IMR-90 (cell line): ENCODE data around the gene AFTPH. TPM values are rescaled to one million over a fixed set of nuclear protein-coding genes. Genes with fewer than 3 reads are reported as not detected.

ENCODE experiments used
- ATAC-seq: fragments of 200-7000 bp; cut with Tn5 transposase; 2 replicates; pipeline ENCODE4 v1.9.1; 2020; ENCODE audit warnings: low read depth, mild to moderate bottlenecking, moderate library complexity
- BruUV-seq: library from RNA; stranded (reverse); fragments of 400-500 nt; replicated peaks from 2 replicates; lab custom pipeline; 2021; lab: Mats Ljungman, UMichigan
- CTCF ChIA-PET: fragments of 300-600 bp; formaldehyde crosslinking; extraction: SDS; loops from one replicate; lab custom pipeline; 2021; ENCODE audit warnings: antibody characterized with exemption; lab: Yijun Ruan, JAX
- POLR2A ChIA-PET: fragments of 300-600 bp; sonication (Branson Sonifier 250); formaldehyde crosslinking; loops from one replicate; lab custom pipeline; 2022; ENCODE audit warnings: antibody characterized with exemption; ENCODE audit not compliant: unreplicated experiment; lab: Charles Lee
- DNase-seq: peaks from one replicate; pipeline ENCODE4 v3.0.0; 2013
- H2AFZ ChIP-seq: replicated peaks from 2 replicates; pipeline ENCODE3; 2013; ENCODE audit warnings: low read length, mild to moderate bottlenecking; ENCODE audit not compliant: poor library complexity
- H2AK5ac ChIP-seq: 2 replicates; pipeline ENCODE4 v1.6.1; 2013; ENCODE audit warnings: low read depth, low read length, inconsistent platforms
- H2AK9ac ChIP-seq: replicated peaks from 2 replicates; pipeline ENCODE3; 2013; ENCODE audit warnings: mild to moderate bottlenecking, low read depth, low read length, moderate library complexity; ENCODE audit not compliant: poor library complexity
- H2BK120ac ChIP-seq: 2 replicates; pipeline ENCODE4 v1.6.1; 2013; ENCODE audit warnings: low read depth, low read length, inconsistent platforms
- H2BK15ac ChIP-seq: 3 replicates; pipeline ENCODE4 v1.6.1; 2013; ENCODE audit warnings: low read depth, low read length, inconsistent platforms
- H2BK20ac ChIP-seq: 2 replicates; pipeline ENCODE4 v1.6.1; 2013; ENCODE audit warnings: low read depth, mild to moderate bottlenecking, inconsistent platforms, low read length, moderate library complexity
- H2BK5ac ChIP-seq: 2 replicates; pipeline ENCODE4 v1.6.1; 2013; ENCODE audit warnings: mild to moderate bottlenecking, low read depth, low read length, inconsistent platforms; ENCODE audit not compliant: poor library complexity, severe bottlenecking
- H3K14ac ChIP-seq: replicated peaks from 2 replicates; pipeline ENCODE4 v1.6.1; 2013; ENCODE audit warnings: low read depth, low read length, inconsistent platforms
- H3K18ac ChIP-seq: 2 replicates; pipeline ENCODE4 v1.6.1; 2013; ENCODE audit warnings: low read depth, low read length, control low read depth
- H3K23ac ChIP-seq: 2 replicates; pipeline ENCODE4 v1.6.1; 2013; ENCODE audit warnings: low read depth, low read length, inconsistent platforms
- H3K27ac ChIP-seq: 2 replicates; pipeline ENCODE4 v1.5.1; 2013; ENCODE audit warnings: mild to moderate bottlenecking, control low read depth, low read length; ENCODE audit not compliant: insufficient read depth
- H3K27me3 ChIP-seq: 2 replicates; pipeline ENCODE4 v1.6.1; 2013; ENCODE audit warnings: low read length; ENCODE audit not compliant: control insufficient read depth, insufficient read depth
- H3K36me3 ChIP-seq: 2 replicates; pipeline ENCODE4 v1.6.1; 2013; ENCODE audit warnings: low read length, mixed read lengths; ENCODE audit not compliant: control insufficient read depth, insufficient read depth
- H3K4ac ChIP-seq: 2 replicates; pipeline ENCODE4 v1.6.1; 2013; ENCODE audit warnings: low read depth, low read length, inconsistent platforms
- H3K4me1 ChIP-seq: 2 replicates; pipeline ENCODE4 v1.6.1; 2013; ENCODE audit warnings: low read length, mixed read lengths; ENCODE audit not compliant: control insufficient read depth, insufficient read depth
- H3K4me2 ChIP-seq: 2 replicates; pipeline ENCODE4 v1.6.1; 2013; ENCODE audit warnings: low read depth, mild to moderate bottlenecking, control low read depth, low read length, moderate library complexity
- H3K4me3 ChIP-seq: 2 replicates; pipeline ENCODE4 v1.5.1; 2013; ENCODE audit warnings: low read depth, mild to moderate bottlenecking, control low read depth, low read length, moderate library complexity; ENCODE audit not compliant: insufficient read depth
- H3K56ac ChIP-seq: 2 replicates; pipeline ENCODE4 v1.6.1; 2013; ENCODE audit warnings: low read length, inconsistent platforms; ENCODE audit not compliant: insufficient read depth; ENCODE audit errors: extremely low read depth
- H3K79me1 ChIP-seq, 2 experiments: 2 replicates each; pipeline ENCODE4 v1.6.1; 2013; ENCODE audit warnings: low read length in 2 of 2, inconsistent platforms in 1 of 2, low read depth in 1 of 2
- H3K9ac ChIP-seq: 2 replicates; pipeline ENCODE4 v1.6.1; 2013; ENCODE audit warnings: low read depth, low read length, control low read depth
- H3K9me1 ChIP-seq: 2 replicates; pipeline ENCODE4 v1.6.1; 2013; ENCODE audit warnings: low read length, inconsistent platforms; ENCODE audit not compliant: insufficient read depth
- H3K9me3 ChIP-seq: 2 replicates; pipeline ENCODE4 v1.6.1; 2013; ENCODE audit warnings: low read length; ENCODE audit not compliant: control insufficient read depth, insufficient read depth
- H4K20me1 ChIP-seq: 2 replicates; pipeline ENCODE4 v1.6.1; 2013; ENCODE audit warnings: low read length, inconsistent platforms; ENCODE audit not compliant: insufficient read depth
- H4K5ac ChIP-seq: 2 replicates; pipeline ENCODE4 v1.6.1; 2013; ENCODE audit warnings: mild to moderate bottlenecking, low read depth, low read length, control low read depth
- H4K8ac ChIP-seq, 2 experiments: 2 replicates each; pipeline ENCODE4 v1.6.1; 2013; ENCODE audit warnings: low read depth in 2 of 2, low read length in 2 of 2, control low read depth in 1 of 2, inconsistent platforms in 1 of 2
- H4K91ac ChIP-seq: 2 replicates; pipeline ENCODE4 v1.6.1; 2013; ENCODE audit warnings: low read depth, low read length, inconsistent platforms; ENCODE audit not compliant: insufficient read depth
- CEBPB ChIP-seq: IDR thresholded peaks from 2 replicates; pipeline ENCODE4 v1.6.1; 2012; ENCODE audit warnings: low read depth, low read length, improper control_type of control experiment
- FOS ChIP-seq: fragments of 150-350 bp; IDR thresholded peaks from 2 replicates; pipeline ENCODE4 v1.6.1; 2016; ENCODE audit warnings: low read depth, low read length
- RFX5 ChIP-seq: IDR thresholded peaks from 2 replicates; pipeline ENCODE4 v1.8.0; 2012; ENCODE audit warnings: low read depth, mild to moderate bottlenecking, low read length, moderate library complexity
- WGBS, 2 experiments: methylation state at CpG; one replicate each; pipeline versions ENCODE4 v1.1.5 to v1.1.7; 2013; ENCODE audit warnings: missing lambda C conversion rate in 2 of 2; ENCODE audit not compliant: insufficient read length in 1 of 2; ENCODE audit errors: extremely low coverage in 2 of 2; 5-methylcytosine and 5-hydroxymethylcytosine counted together
- dilution Hi-C: fragments of 300-500 bp; cut with HindIII; formaldehyde crosslinking; loops from one replicate; pipeline ENCODE4 v1.14.3; 2018; ENCODE audit warnings: low sequenced_read_pairs; ENCODE audit not compliant: unreplicated experiment
- in situ Hi-C: fragments of 300-500 bp; cut with MboI; formaldehyde crosslinking; loops from 3 replicates; pipeline ENCODE4 v1.14.3; 2019; ENCODE audit warnings: low sequenced_read_pairs, inconsistent platforms, mixed read lengths
- intact Hi-C: fragments of 100-400 bp; cut with micrococcal nuclease; formaldehyde crosslinking; loops from 2 replicates; pipeline ENCODE4 v1.10.0; 2022
- polyA plus RNA-seq, 3 experiments: library from polyadenylated mRNA; depleted of rRNA; stranded (reverse); fragments of >200 nt; gene quantifications; 2 replicates each; pipeline ENCODE4 v1.2.3, GENCODE V29; 2012; ENCODE audit warnings: low replicate concordance in 1 of 3
- total RNA-seq: library from RNA; depleted of rRNA; stranded (reverse); fragments of >200 nt; gene quantifications from 2 replicates; pipeline ENCODE4 v1.2.3, GENCODE V29; 2012

Gene AFTPH
- total and polyA plus RNA-seq, 2 of the 4 experiments (the other 2 are of a cell fraction): 9.4 to 19.9 TPM

DNA sequence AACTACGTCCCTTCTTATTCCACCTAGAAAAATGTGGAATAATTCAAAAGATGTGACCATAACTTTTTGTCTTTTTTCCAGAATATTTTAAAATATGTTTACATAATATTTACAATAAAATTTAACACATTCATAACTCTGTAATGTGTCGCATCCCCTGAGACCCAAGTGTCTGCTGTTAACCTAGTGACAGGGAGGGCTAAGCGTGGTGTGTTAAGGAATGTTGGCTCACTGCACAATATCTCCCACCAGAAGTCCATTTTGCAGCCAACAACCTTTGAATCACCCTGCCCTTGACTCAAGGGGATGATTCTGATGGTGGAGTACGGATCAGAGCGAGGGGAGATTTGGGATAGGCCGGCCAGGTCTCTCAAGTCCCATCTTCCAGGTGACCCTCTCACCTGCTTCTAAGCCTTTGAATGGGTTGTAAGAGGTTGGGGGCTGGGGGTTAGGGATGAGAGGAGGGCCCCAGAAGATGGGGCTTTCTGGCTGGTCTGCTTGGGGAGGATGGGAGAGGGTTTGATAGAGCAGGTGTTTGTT is 86.3 kb downstream of the AFTPH start:
- H4K5ac ChIP-seq: no peak overlapping the region
- ATAC-seq (no peak), DNase-seq (no peak)
- no peak overlapping the region for H3K18ac ChIP-seq
- H2BK120ac ChIP-seq: no peak overlapping the region
- TF ChIP-seq CEBPB: no peak
- TF ChIP-seq FOS: no peak
- TF ChIP-seq RFX5: no peak
- no peak overlapping the region for H3K14ac ChIP-seq
- H3K9ac ChIP-seq: no peak overlapping the region
- H3K4me3 ChIP-seq: no peak overlapping the region
- no peak overlapping the region for H2BK5ac ChIP-seq
- H3K9me1 ChIP-seq: no peaks in the 10 kb centered on the region
- H2BK15ac ChIP-seq: no peak overlapping the region
- no peak overlapping the region for H3K23ac ChIP-seq
- H3K36me3 ChIP-seq: no peaks in the 10 kb centered on the region
- no peaks in the 10 kb centered on the region for H3K79me1 ChIP-seq
- no peaks in the 10 kb centered on the region for H3K9me3 ChIP-seq
- no peak overlapping the region for H3K56ac ChIP-seq
- no TSS peak for BruUV-seq
- peaks cover 1% of the 10 kb centered on the region; the same call in 1 of the 2 replicates for H3K4me1 ChIP-seq
- no peak overlapping the region for H4K91ac ChIP-seq
- H3K27me3 ChIP-seq: peaks cover 64% of the 10 kb centered on the region
- no peaks in the 10 kb centered on the region for H4K20me1 ChIP-seq
- whole genome bisulfite sequencing, 2 experiments: no CpG with 5 or more reads among the region's 6 CpGs
- no peak overlapping the region for H3K4me2 ChIP-seq
- H4K8ac ChIP-seq: no peak overlapping the region
- ChIA-PET POLR2A (no interaction called here), CTCF (no interaction called here)
- H3K27ac ChIP-seq: no peak overlapping the region
- H3K4ac ChIP-seq: no peak overlapping the region
- no peak overlapping the region for H2AK5ac ChIP-seq
- H2BK20ac ChIP-seq: no peak overlapping the region
- H2AK9ac ChIP-seq: no peak overlapping the region
- in situ Hi-C loops: no loop called here
- no peak overlapping the region for H2AFZ ChIP-seq
- intact Hi-C loops: no loop called here
- dilution Hi-C loops: no loop called here
